ENCODE data around the gene PAX2.

Gene PAX2

DNA sequence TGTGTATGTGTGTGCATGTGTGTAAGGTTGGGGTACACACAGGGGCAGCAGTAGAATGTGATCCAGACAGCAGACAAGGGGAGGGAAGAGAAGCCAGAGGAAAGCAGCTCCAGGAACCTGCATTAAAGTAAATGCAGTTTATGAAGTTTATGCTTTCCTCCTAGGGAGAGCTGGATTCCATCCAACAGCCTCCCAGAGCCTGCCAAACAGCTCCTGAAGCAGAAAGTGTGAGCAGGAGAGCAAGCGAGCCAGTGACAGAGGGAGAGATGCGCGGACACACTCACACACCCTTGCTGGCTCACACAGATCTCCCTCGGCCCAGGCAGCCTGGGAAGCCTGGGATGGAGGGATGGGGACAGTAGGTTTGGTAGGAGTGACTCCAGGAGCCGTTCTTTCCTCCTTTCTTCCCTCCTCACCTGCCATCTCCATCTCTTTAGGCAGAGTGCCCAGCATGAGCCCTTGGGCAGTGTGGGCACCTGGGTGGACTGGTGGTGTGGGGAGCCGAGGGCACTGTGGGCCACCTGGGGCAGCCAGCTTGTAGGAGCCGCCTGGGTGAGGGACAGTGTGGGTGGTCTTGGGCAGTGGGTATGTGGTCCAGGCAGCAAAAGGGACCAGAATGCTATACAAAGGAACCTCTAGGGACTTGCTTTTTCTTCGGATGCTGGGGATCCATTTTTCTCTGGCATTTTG is 46.1 kb downstream of the PAX2 start:
- no peak for DNase-seq (ENCODE audit: low spot score)

DNA sequence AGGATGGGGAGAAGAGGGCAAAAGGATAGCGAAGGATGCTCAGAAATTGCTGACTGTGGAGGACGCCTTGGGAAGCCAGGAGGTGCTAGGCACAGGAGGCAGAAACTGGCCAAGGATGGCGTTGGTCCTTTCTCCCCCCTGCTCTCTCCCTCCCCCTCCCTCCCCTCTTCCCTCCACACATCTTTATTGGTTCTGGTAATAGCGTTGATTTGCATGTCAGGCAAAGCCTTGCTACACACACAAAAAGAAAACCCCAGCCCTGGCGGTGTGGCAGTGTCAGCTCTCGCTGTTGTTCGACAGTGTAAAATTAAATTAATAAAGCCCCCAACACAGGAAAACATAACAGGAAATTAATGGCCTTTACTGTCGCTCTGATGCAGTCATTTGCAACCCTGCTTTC is 47.2 kb downstream of the PAX2 start:
- DNase-seq (ENCODE audit: low spot score), result no peak

GRCh38 chr10:100793055-100793454 is 47.7 kb downstream of the PAX2 start:
- no peak for DNase-seq (ENCODE audit: low spot score)

DNA sequence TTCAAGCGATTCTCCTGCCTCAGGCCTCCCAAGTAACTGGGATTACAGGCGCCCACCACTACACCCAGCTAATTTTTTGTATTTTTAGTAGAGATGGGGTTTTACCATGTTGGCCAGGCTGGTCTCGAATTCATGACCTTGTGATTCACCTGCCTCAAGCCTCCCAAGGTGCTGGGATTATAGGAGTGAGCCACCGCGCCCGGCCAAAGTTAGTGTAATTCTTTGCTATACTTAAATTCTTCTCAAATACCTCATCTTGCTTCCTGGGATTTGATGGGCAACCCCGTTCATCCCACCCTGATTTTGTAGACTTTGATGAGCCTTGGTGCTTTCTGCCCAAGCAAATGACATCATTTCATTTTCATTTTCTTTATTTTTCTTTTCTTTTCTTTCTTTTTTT is 54.5 kb downstream of the PAX2 start:
- DNase-seq (ENCODE audit: low spot score), result no peak

GRCh38 chr10:100800931-100801330 is 55.5 kb downstream of the PAX2 start:
- no peak for DNase-seq (ENCODE audit: low spot score)

- no peak for DNase-seq (ENCODE audit: low spot score)
These were observed 56.8 kb downstream of the PAX2 start for GRCh38 chr10:100802196-100802595.

DNA sequence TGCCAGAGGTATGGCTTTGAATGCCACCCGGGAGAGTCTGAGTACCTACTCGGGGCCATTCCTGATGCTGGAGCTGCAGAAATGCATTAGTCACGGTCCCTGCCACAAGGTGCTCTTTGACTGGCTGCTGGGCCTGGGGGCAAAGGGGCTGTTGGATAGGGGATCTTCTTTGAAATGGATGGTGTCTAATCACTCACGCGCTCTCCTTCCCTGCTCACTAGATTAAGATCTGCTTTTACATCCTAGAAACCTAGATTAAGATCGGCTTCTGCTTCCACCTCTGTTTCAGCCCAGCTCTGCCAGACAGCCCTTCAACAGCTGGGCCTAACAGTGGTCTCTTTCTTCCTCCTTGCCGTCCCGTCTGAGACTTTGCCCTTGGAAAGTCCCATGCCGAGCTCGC is 57.2 kb downstream of the PAX2 start:
- peak; percentile 6 for DNase-seq (ENCODE audit: low spot score)

DNA sequence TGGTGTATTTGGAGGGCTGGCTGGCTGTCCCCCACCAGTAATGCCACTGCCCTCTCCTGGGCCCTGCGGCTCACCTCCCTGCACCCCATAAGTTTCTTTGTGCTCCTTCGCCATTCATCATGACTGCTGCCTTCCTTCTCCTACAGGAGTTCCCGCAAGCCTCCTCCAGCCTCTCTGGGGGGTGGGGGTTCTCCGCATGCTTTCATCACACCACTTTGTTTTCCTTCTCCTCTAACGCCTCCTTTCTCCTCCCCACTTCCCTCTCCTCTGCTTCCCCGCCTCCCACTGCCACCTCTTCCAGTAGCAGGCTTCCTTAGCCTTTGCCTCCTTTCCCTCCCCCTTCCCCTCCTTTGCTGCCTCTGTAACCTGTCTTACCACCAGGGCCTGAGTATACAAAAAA is 58.1 kb downstream of the PAX2 start:
- DNase-seq (ENCODE audit: low spot score), result no peak

- DNase-seq (ENCODE audit: low spot score), result no peak
These were observed 58.5 kb downstream of the PAX2 start for GRCh38 chr10:100803908-100804307.

DNA sequence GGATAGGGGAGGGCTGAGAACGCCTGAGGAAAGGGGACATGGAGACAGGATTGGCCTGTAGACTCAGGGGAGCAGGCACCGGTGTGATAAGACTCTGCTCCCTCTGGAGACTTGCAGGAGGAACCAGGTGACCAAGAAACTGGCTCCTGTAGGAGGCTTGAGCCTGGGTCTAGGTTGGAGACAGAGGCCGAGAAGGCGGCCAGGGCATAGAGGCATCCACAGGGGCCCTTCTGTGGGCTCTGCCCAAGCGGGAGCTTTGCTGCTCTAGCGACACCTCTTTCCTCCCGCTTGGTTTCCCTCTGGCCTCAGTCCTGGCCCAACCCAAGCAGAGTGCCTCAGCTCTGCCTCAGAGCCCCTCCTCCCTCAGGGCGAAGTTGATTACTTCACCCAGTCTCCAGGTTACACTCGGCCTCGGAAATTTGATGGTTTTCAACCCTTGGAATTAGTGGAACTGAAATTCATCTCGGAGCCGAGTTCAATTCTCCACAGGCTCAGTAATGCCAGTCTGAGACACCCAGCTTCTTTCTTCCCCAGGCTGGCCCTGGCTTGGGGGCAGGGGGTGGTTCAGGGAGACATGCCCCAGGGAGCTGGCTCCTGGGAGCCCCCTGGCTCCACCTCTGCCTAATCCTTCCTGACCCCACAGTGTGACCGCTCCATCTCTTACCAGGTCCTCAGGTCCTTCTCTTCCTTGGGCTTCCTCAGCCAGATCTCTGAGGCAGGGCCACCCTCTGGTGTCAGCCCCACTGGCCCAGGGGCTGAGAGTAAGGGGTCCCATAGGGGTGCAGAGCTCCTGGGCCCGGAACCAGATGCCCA is 60.4 kb downstream of the PAX2 start:
- DNase-seq (ENCODE audit: low spot score), result no peak

- no peak for DNase-seq (ENCODE audit: low spot score)
These were observed 60.9 kb downstream of the PAX2 start for GRCh38 chr10:100806356-100806645.

GRCh38 chr10:100807241-100807951 is 62.0 kb downstream of the PAX2 start:
- no peak for DNase-seq (ENCODE audit: low spot score)

- DNase-seq (ENCODE audit: low spot score), result no peak
These were observed 63.5 kb downstream of the PAX2 start for GRCh38 chr10:100808876-100809275.

DNA sequence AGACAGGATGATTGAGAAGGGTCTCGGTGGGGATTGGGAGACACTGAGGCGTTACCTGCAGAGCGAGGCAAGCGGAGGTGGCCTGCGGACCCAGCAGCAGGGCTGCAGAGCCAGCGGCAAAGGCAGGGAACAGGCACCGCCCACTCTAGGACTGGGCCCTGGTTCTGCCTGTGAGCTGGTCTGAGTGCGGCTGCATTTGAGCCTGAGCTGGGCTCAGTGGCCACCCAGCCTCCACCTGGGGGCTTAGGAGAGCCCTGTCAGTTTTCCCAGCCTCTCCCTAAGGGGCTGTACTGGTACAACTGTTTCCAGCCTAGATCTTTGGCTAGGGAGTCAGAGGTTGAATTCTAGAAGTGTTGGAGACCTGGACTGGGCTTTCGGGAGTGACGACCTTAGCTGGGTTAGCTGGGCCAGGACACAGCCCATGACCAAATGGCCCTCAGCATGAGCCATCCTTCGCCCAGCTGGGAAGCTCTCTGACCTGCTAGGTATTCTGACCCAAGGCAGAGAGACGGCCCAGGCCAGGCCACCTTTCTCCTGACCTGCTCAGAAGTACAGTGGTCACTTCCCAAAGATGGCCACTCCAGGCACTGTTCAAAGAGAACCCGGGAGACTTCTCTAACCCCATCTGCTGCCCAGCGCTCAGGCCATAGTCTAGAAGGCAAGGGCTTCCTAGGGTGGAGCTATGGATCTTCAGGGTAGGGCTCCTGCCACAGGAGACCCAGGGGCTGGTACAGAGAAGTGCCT is 64.9 kb downstream of the PAX2 start:
- DNase-seq (ENCODE audit: low spot score), result no peak

DNA sequence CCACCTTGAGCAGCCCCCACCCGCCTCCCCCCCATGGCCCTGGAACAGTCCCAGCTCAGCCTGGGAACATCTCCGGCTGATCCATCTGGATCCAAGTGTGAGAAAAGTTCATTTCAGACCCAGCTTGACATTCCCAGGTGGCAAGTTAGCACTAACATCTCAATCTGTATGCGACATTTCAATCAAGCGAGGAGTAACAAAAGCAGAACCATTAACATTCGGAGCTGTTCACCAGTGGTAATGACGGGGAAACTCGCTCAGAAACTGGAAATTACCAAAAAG is 65.4 kb downstream of the PAX2 start:
- DNase-seq (ENCODE audit: low spot score), result no peak

DNA sequence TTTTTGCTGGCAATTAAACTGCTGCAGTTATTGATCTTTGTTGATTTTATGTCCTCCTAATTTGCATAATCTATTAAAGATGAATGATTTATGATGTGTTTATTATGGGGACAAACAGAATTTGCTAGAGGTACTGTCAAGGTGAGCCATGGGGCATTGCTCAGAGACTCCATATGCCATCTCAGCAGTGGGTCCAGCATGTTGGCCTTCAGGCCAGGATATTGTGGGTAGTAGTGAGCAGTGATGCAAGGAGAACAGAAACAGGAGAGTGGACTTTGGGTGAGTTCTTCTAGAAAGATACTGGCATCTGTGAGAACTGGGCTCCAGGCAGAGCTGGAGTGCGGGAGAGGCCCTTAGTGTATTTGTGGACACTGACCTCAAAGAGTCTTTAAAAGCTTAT is 65.9 kb downstream of the PAX2 start:
- DNase-seq (ENCODE audit: low spot score), result no peak

- no peak for DNase-seq (ENCODE audit: low spot score)
These were observed 66.7 kb downstream of the PAX2 start for GRCh38 chr10:100811752-100812750.

DNA sequence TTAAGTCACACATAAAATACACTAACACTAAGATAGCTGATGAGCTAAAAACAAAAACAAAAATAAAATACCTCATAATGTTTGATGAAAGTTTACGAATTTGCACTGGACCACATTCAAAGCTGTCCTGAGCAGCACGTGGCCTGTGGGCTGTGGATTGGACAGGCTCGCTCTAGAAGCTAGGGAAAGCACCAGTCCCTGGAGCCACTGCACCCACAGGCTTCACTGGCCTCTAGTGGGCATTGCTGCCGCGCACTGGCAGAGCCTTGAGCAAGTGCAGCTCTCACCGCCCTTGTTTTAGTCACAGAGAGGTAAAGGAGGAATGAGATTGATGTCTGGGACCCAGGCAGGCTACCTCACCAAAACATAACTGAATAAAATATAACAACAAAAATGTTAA is 67.6 kb downstream of the PAX2 start:
- DNase-seq (ENCODE audit: low spot score), result no peak

GRCh38 chr10:100814751-100815474 is 69.5 kb downstream of the PAX2 start:
- DNase-seq (ENCODE audit: low spot score), result no peak

DNA sequence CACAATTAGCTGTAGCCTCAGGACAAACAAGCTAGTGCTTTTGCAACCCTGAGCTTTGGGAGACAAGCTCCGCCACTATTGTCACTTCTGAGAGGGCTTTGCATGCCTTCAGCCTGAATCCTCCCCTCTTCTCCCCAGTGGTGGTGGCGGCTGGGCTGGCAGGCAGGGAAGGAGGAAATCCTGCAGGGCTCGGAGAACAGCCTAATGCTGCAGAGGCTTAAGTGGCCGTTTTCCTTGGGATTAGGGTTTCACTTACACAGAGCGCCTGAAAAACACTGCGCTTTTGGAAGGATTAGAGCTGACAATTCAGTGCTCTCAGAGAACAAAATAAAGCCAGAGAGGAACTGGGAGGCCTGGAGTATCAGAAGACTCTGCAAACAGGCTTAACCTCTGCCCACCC is 71.3 kb downstream of the PAX2 start:
- DNase-seq (ENCODE audit: low spot score), result no peak

- DNase-seq (ENCODE audit: low spot score), result no peak
These were observed 72.0 kb downstream of the PAX2 start for GRCh38 chr10:100817268-100817839.

Data from COLO829 (cell line).